ENCODE measurements around the gene C19orf33.

The C19orf33 gene

GRCh38 chr19:38306236-38306635, 2.2 kb downstream of the C19orf33 start:
- DNase-seq = no peak
- in situ Hi-C loops (cut with HindIII; ENCODE audit: low pct_ligation_motif_present, low pct_unique_long_range_greater_than_20kb, low sequenced_read_pairs) = no loop called here

GRCh38 chr19:38307076-38307475, 3.0 kb downstream of the C19orf33 start:
- DNase-seq = no peak
- in situ Hi-C loops (cut with HindIII; ENCODE audit: low pct_ligation_motif_present, low pct_unique_long_range_greater_than_20kb, low sequenced_read_pairs) = no loop called here

- in situ Hi-C loops (cut with HindIII; ENCODE audit: low pct_ligation_motif_present, low pct_unique_long_range_greater_than_20kb, low sequenced_read_pairs) = no loop called here
- no peak for DNase-seq
These were observed 3.5 kb downstream of the C19orf33 start for GRCh38 chr19:38307597-38307996.

GRCh38 chr19:38308006-38308766, 4.1 kb downstream of the C19orf33 start:
- in situ Hi-C loops (cut with HindIII; ENCODE audit: low pct_ligation_motif_present, low pct_unique_long_range_greater_than_20kb, low sequenced_read_pairs) = no loop called here
- DNase-seq = no peak

GRCh38 chr19:38308926-38309614, 5.0 kb downstream of the C19orf33 start:
- DNase-seq = no peak
- in situ Hi-C loops (cut with HindIII; ENCODE audit: low pct_ligation_motif_present, low pct_unique_long_range_greater_than_20kb, low sequenced_read_pairs) = no loop called here

GRCh38 chr19:38309615-38310278, 5.7 kb downstream of the C19orf33 start:
- in situ Hi-C loops (cut with HindIII; ENCODE audit: low pct_ligation_motif_present, low pct_unique_long_range_greater_than_20kb, low sequenced_read_pairs) = no loop called here
- DNase-seq = no peak

GRCh38 chr19:38310279-38310670, 6.2 kb downstream of the C19orf33 start:
- no peak for DNase-seq
- in situ Hi-C loops (cut with HindIII; ENCODE audit: low pct_ligation_motif_present, low pct_unique_long_range_greater_than_20kb, low sequenced_read_pairs) = no loop called here

GRCh38 chr19:38310986-38311385, 6.9 kb downstream of the C19orf33 start:
- in situ Hi-C loops (cut with HindIII; ENCODE audit: low pct_ligation_motif_present, low pct_unique_long_range_greater_than_20kb, low sequenced_read_pairs) = no loop called here
- DNase-seq = no peak

- in situ Hi-C loops (cut with HindIII; ENCODE audit: low pct_ligation_motif_present, low pct_unique_long_range_greater_than_20kb, low sequenced_read_pairs) = no loop called here
- peak; percentile 95 for DNase-seq
These were observed 11.8 kb downstream of the C19orf33 start, which contains the start of gene YIF1B for GRCh38 chr19:38315657-38316476. Gene YIF1B, minus strand, starts transcription at chr19:38315947. Its CDS starts 30 bp downstream, at chr19:38315917.

- no peak for DNase-seq
- in situ Hi-C loops (cut with HindIII; ENCODE audit: low pct_ligation_motif_present, low pct_unique_long_range_greater_than_20kb, low sequenced_read_pairs) = no loop called here
These were observed 12.5 kb downstream of the C19orf33 start for GRCh38 chr19:38316477-38317067.

- no peak for DNase-seq
These were observed 13.1 kb downstream of the C19orf33 start for GRCh38 chr19:38317104-38317612.

GRCh38 chr19:38318660-38319059, 14.6 kb downstream of the C19orf33 start:
- no peak for DNase-seq
- in situ Hi-C loops (cut with HindIII; ENCODE audit: low pct_ligation_motif_present, low pct_unique_long_range_greater_than_20kb, low sequenced_read_pairs) = no loop called here

More at GRCh38 chr19:38317104-38317612, 13.1 kb downstream of the C19orf33 start:
- in situ Hi-C loops (cut with HindIII; ENCODE audit: low pct_ligation_motif_present, low pct_unique_long_range_greater_than_20kb, low sequenced_read_pairs) = no loop called here

- DNase-seq = peak; percentile 17
- in situ Hi-C loops (cut with HindIII; ENCODE audit: low pct_ligation_motif_present, low pct_unique_long_range_greater_than_20kb, low sequenced_read_pairs) = no loop called here
These were observed 15.6 kb downstream of the C19orf33 start, which contains the start of gene KCNK6 for GRCh38 chr19:38319421-38320258. Gene KCNK6, plus strand, starts transcription at chr19:38319845. Its CDS starts 106 bp downstream, at chr19:38319951.

- DNase-seq = no peak
- in situ Hi-C loops (cut with HindIII; ENCODE audit: low pct_ligation_motif_present, low pct_unique_long_range_greater_than_20kb, low sequenced_read_pairs) = no loop called here
These were observed 16.9 kb downstream of the C19orf33 start for GRCh38 chr19:38320969-38321339.

GRCh38 chr19:38321646-38322196, 17.7 kb downstream of the C19orf33 start:
- no peak for DNase-seq
- in situ Hi-C loops (cut with HindIII; ENCODE audit: low pct_ligation_motif_present, low pct_unique_long_range_greater_than_20kb, low sequenced_read_pairs) = no loop called here

- in situ Hi-C loops (cut with HindIII; ENCODE audit: low pct_ligation_motif_present, low pct_unique_long_range_greater_than_20kb, low sequenced_read_pairs) = no loop called here
- no peak for DNase-seq
These were observed 19.2 kb downstream of the C19orf33 start for GRCh38 chr19:38323291-38323690.

GRCh38 chr19:38324431-38324830, 20.4 kb downstream of the C19orf33 start:
- DNase-seq = no peak
- in situ Hi-C loops (cut with HindIII; ENCODE audit: low pct_ligation_motif_present, low pct_unique_long_range_greater_than_20kb, low sequenced_read_pairs) = no loop called here
